Chondrocyte (in vitro differentiated cells): ENCODE results near the gene CNRIP1. TPM values are rescaled to one million over a fixed set of nuclear protein-coding genes. Genes with fewer than 3 reads are reported as not detected.

Experiments used
- DNase-seq: peaks from one replicate; pipeline ENCODE4 v3.0.0; 2021; ENCODE audit warnings: mixed read lengths, low spot score
- H3K27ac Mint-ChIP-seq: one replicate; pipeline ENCODE4 v1.8.0; 2021; ENCODE audit warnings: mild to moderate bottlenecking, moderate library complexity, mixed read lengths; ENCODE audit not compliant: unreplicated experiment
- H3K27me3 Mint-ChIP-seq: 2 replicates; pipeline ENCODE4 v1.8.0; 2021; ENCODE audit warnings: low read depth, mixed read lengths
- H3K36me3 Mint-ChIP-seq: 2 replicates; pipeline ENCODE4 v1.8.0; 2021; ENCODE audit warnings: low read depth, mixed read lengths
- H3K4me1 Mint-ChIP-seq: 2 replicates; pipeline ENCODE4 v1.8.0; 2021; ENCODE audit warnings: low read depth, mild to moderate bottlenecking, mixed read lengths
- H3K4me3 Mint-ChIP-seq: one replicate; pipeline ENCODE4 v1.8.0; 2021; ENCODE audit warnings: mild to moderate bottlenecking, moderate library complexity, mixed read lengths; ENCODE audit not compliant: unreplicated experiment
- H3K9me3 Mint-ChIP-seq: 2 replicates; pipeline ENCODE4 v1.8.0; 2021; ENCODE audit warnings: low read depth, mixed read lengths
- CTCF ChIP-seq: fragments of 200-600 bp; sonication (generic); IDR thresholded peaks from 2 replicates; pipeline ENCODE4 v1.5.0; 2021; ENCODE audit warnings: antibody characterized with exemption, mild to moderate bottlenecking, moderate library complexity
- total RNA-seq: library from RNA; stranded (reverse); gene quantifications from 3 replicates; pipeline ENCODE4 v1.2.1, GENCODE V29; 2021

The CNRIP1 gene
- total RNA-seq, 1 donor from 2014 or later, result 24.7 TPM

GRCh38 chr2:68279691-68280090, 40.1 kb downstream of the CNRIP1 start:
- no peak for DNase-seq
- TF ChIP-seq CTCF, result no peak
- Mint-ChIP-seq H3K36me3 (no peaks in the 10 kb centered on the region), H3K27ac (no peak overlapping the region), H3K9me3 (no peaks in the 10 kb centered on the region), H3K4me1 (peaks cover 2% of the 10 kb centered on the region), H3K4me3 (no peak overlapping the region), H3K27me3 (no peaks in the 10 kb centered on the region)

GRCh38 chr2:68278169-68278568, 41.6 kb downstream of the CNRIP1 start:
- no peak for TF ChIP-seq CTCF
- no peaks in the 10 kb centered on the region for H3K27me3 Mint-ChIP-seq
- H3K27ac Mint-ChIP-seq, result no peak overlapping the region
- peaks cover 2% of the 10 kb centered on the region for H3K4me1 Mint-ChIP-seq
- no peaks in the 10 kb centered on the region for H3K36me3 Mint-ChIP-seq
- no peak overlapping the region for H3K4me3 Mint-ChIP-seq
- no peak for DNase-seq
- no peaks in the 10 kb centered on the region for H3K9me3 Mint-ChIP-seq

GRCh38 chr2:68274022-68274421, 45.7 kb downstream of the CNRIP1 start:
- Mint-ChIP-seq H3K4me3 (no peak overlapping the region), H3K36me3 (no peaks in the 10 kb centered on the region), H3K9me3 (no peaks in the 10 kb centered on the region), H3K27ac (no peak overlapping the region), H3K27me3 (no peaks in the 10 kb centered on the region), H3K4me1 (no peaks in the 10 kb centered on the region)
- no peak for TF ChIP-seq CTCF
- DNase-seq, result no peak

- Mint-ChIP-seq H3K4me1 (no peaks in the 10 kb centered on the region), H3K9me3 (no peaks in the 10 kb centered on the region), H3K27me3 (no peaks in the 10 kb centered on the region), H3K4me3 (no peak overlapping the region), H3K36me3 (no peaks in the 10 kb centered on the region), H3K27ac (no peak overlapping the region)
- DNase-seq, result no peak
- TF ChIP-seq CTCF, result no peak
These were observed 47.3 kb downstream of the CNRIP1 start for GRCh38 chr2:68272246-68272994.

GRCh38 chr2:68266655-68267054, 53.1 kb downstream of the CNRIP1 start:
- H3K4me3 Mint-ChIP-seq, result no peak overlapping the region
- H3K36me3 Mint-ChIP-seq, result no peaks in the 10 kb centered on the region
- no peaks in the 10 kb centered on the region for H3K9me3 Mint-ChIP-seq
- DNase-seq, result no peak
- H3K4me1 Mint-ChIP-seq, result no peaks in the 10 kb centered on the region
- H3K27me3 Mint-ChIP-seq, result no peaks in the 10 kb centered on the region
- H3K27ac Mint-ChIP-seq, result no peak overlapping the region
- TF ChIP-seq CTCF, result no peak
